ENCODE data around the gene PSMB5. TPM values are rescaled to one million over a fixed set of nuclear protein-coding genes. Genes with fewer than 3 reads are reported as not detected.

The PSMB5 gene
- total and polyA plus RNA-seq, 2 of the 13 experiments (the other 11 are each of a cell fraction or from before 2014, with no cell fraction given) = 705 to 871 TPM

DNA sequence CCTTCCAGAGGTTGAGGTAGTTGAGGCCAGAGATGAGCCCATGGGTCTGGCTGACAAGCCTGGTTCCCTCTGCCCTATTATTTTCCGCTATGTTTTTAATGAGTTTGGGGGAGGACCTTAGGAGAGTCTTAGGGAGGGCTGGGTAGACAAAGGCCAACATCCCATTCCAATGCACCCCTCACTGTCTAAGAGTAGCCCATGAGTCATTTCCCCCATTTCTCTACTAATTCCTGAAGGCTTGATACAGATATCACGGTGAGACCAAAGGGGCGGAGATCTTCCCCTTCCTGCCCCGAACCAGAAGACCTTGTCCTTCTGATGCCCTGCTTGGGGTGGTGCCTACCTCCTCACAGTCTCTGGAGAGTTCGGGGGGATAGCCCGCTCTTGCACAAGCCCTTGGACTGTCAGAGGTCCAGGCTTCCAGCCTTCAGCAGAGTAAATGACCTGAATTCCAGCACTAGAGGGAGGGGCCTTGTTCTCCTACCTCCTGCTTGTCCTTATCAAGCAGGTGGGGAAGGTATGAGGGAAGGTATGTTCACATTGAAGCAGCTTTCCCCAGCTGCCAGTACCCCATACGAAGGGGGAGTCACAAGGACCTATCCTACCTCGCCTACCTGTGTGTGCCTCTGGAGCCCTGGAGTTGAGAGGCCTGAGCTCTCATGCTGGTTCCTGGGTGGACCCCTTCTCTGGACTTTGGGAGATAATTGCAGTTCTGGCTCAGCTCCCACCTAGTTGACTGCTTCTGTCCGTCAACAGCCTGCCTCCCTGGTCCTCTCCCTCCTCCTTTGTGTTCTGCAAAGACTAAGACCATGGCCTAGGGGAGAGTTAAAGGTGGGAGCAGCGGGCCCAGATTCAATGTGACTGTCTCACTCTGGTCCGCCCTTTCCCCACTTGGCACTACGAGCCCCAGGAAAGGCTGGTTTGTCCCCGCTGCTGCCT lies 11.0 kb upstream of the PSMB5 start (continued):
- TF ChIP-seq, protein P1, sequence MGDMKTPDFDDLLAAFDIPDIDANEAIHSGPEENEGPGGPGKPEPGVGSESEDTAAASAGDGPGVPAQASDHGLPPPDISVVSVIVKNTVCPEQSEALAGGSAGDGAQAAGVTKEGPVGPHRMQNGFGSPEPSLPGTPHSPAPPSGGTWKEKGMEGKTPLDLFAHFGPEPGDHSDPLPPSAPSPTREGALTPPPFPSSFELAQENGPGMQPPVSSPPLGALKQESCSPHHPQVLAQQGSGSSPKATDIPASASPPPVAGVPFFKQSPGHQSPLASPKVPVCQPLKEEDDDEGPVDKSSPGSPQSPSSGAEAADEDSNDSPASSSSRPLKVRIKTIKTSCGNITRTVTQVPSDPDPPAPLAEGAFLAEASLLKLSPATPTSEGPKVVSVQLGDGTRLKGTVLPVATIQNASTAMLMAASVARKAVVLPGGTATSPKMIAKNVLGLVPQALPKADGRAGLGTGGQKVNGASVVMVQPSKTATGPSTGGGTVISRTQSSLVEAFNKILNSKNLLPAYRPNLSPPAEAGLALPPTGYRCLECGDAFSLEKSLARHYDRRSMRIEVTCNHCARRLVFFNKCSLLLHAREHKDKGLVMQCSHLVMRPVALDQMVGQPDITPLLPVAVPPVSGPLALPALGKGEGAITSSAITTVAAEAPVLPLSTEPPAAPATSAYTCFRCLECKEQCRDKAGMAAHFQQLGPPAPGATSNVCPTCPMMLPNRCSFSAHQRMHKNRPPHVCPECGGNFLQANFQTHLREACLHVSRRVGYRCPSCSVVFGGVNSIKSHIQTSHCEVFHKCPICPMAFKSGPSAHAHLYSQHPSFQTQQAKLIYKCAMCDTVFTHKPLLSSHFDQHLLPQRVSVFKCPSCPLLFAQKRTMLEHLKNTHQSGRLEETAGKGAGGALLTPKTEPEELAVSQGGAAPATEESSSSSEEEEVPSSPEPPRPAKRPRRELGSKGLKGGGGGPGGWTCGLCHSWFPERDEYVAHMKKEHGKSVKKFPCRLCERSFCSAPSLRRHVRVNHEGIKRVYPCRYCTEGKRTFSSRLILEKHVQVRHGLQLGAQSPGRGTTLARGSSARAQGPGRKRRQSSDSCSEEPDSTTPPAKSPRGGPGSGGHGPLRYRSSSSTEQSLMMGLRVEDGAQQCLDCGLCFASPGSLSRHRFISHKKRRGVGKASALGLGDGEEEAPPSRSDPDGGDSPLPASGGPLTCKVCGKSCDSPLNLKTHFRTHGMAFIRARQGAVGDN (CRISPR knock-in tag; IDR thresholded peaks at IDR 0.05) = peak; percentile 27
- TF ChIP-seq ZNF75D (CRISPR knock-in tag; IDR thresholded peaks at IDR 0.05; ENCODE audit: borderline replicate concordance) (no peak), ZNF547 (CRISPR knock-in tag; IDR thresholded peaks at IDR 0.05) (0 out of 2 replicates have a peak, but pooled peaks have one; percentile 31), HDAC1 (CRISPR knock-in tag; IDR thresholded peaks at IDR 0.05) (peak; percentile 36; the same call in 1 of the 2 replicates), KDM5B (CRISPR knock-in tag; IDR thresholded peaks at IDR 0.05; ENCODE audit: borderline replicate concordance) (0 out of 2 replicates have a peak, but pooled peaks have one; percentile 32), JUN (CRISPR knock-in tag; IDR thresholded peaks at IDR 0.05) (no peak), SIX4 (CRISPR knock-in tag; IDR thresholded peaks at IDR 0.05) (no peak), ZNF260 (CRISPR knock-in tag; IDR thresholded peaks at IDR 0.05; ENCODE audit: borderline replicate concordance, low read depth) (0 out of 2 replicates have a peak, but pooled peaks have one; percentile 53), ZNF501 (CRISPR knock-in tag; IDR thresholded peaks at IDR 0.05) (0 out of 2 replicates have a peak, but pooled peaks have one; percentile 59)
- TF ChIP-seq, protein P2, sequence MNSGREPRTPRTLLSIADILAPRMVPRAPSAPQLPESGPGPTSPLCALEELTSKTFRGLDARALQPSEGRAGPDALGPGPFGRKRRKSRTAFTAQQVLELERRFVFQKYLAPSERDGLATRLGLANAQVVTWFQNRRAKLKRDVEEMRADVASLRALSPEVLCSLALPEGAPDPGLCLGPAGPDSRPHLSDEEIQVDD (CRISPR knock-in tag; IDR thresholded peaks at IDR 0.05; ENCODE audit: borderline replicate concordance) = no peak
